ENCODE results near the gene PALD1.

Gene PALD1

DNA sequence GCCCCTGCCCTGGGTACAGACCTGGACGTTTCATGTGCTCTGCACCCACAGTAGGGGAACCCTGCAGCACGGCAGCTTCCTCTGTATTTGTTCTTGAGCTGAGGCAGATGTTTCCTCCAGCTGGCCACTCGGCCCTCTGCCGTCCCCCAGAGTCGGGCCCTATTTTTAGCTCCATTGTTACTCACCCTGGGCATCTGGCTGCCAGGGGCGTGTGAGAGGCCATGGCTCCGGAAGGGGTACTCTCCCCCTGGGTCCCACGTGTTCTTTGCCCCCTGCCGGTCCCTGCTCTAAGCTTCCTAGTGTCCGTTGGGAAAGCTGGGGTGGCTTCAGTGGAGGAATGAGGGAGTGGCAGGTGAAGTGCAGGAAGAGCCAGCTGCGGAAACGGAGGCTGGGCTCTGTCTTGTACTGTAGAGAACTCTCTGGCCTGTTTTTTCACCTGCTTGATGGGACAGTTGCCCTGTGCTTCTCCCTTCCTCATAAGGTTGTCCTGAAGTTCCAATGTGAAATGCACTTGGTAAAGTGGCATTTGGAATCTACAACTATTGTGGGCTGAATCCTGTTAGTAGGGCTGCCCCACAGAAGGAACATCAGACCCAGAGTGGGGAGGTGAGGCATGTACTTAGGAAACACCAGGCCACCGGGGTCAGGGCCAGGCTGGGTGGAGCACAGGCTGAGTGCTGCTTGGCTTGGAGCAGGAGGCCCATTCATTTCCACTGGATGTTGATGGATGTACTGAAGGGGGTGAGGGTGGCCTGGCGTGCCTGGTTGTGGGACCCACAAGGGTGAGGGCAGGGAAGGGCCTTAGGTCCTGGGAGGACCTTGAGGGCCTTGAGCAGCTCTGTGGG, 30.6 kb downstream of the PALD1 start:
- peak; percentile 74 for DNase-seq

DNA sequence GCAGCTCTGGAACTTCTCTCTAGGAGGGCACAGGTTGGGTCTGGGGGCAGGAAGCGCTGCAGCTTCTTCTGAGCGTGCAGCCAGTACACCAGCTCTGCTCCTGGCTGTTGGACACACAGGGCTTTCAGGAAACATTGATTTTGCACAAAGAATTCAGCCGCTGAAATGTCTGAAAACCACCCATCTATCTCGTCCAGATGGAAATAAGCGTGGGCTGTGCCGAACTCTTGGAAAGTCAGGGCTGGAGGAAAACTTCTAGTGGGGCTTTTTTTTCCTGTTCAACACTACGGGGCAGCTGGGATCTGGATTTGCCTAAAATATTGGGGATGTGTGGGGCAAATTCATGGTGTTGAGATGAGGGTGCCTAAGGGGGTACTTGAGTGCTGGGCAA, 31.2 kb downstream of the PALD1 start:
- no peak for DNase-seq

DNA sequence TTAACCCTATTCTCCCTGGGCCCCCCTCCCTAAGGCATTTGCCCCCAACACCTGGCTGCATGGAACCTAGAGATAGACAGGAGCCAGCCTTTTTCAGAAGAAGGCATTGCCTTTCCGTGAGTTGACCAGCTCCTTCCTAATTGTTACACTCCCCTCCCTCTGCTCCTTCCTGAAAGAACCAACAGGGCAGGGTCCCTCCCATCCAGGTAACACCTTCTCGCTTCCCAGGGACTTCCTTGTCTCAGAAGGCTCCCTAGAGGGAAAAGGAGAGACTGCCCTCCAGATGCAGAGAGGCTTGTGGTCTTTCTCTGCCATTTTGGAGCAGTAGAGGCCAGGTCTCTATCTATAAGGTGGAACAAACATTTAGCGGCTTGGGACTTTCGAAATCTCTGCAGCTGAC, 31.9 kb downstream of the PALD1 start:
- no peak for DNase-seq

DNA sequence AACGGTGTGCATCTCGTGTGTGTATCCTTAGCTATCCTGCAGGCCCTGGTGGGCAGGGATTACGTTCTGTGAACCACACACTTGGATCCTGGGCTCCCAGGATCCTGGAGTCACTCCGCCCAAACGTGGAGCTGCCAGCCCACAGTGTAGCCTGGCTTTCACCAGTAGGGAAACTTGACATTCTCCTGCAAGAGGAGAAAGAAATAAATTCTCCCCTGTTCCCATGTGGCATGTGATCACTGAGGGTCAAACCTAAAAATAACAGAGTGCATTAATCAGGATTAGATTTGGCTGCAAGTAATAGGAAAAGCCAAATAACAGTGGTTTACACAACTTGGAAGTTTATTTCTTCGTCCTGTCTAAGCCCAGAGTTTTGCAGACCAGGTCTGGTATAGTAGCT, 32.3 kb downstream of the PALD1 start:
- DNase-seq = no peak

GRCh38 chr10:70512149-70512639, 33.6 kb downstream of the PALD1 start:
- DNase-seq = peak; percentile 46

DNA sequence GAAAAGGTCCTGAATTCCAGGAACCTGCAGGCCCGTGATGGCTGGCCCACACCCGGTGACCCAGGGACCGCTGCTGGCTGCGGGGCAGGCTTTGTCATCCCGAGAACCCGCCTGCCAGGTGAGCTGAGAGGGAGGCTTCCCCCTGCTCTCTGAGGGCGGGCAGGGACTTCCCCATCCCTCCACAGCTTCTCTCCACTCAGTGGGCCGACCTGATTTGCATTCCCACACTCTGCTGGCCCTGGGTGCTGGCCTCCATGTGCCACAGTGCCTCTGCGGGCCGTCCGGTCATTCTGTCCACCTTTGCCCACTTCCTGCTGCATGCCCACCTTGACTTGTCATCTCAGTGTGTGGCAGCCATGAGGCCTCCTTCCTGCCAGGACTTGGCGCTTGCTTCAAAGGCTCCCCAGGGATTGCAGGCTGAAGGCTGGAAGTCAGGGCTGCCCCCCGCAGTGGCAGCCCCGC, 35.3 kb downstream of the PALD1 start:
- DNase-seq = no peak

GRCh38 chr10:70514591-70514990, 36.0 kb downstream of the PALD1 start:
- no peak for DNase-seq

GRCh38 chr10:70515035-70515667, 36.6 kb downstream of the PALD1 start:
- no peak for DNase-seq

DNA sequence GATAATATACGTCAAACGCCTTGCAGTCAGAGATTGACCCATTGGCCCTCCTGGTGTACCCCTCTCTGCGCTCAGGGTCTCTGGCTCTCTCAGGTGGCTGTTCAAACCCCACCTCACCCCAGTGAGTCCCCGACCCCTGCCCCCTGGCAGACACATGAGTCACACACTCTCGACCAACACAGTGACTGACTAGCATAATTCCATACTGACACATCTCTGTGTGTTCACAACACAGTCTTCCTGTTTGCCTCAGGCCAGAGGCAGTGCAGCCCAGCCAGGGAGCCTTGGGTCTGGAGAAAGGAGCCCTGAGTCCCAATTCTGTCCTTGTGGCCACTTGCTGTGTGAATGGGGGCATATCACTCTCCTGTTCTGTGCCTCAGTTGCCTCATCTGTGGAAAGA, 40.1 kb downstream of the PALD1 start:
- DNase-seq = no peak

GRCh38 chr10:70523057-70523456, 44.5 kb downstream of the PALD1 start:
- DNase-seq = no peak

DNA sequence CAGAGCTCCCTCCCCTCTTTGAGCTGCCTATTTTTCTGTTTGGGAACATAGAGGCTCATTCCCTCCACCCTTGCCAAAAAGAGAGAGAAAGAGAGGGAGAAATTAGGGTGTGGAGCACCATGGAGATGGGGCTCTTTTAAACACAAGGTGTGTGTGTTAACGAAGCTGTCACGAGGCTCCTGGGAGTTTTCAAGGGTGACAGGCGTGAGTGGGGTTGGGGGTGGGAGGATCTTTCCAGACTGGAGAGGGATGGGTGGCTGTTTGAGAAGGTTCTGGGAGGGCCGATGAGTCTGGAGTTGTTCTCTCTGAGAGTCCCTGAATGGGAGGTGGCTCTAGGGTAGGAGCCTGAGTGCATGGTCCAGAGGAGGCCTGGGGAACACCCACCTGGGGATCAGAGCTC, 45.0 kb downstream of the PALD1 start:
- no peak for DNase-seq

GRCh38 chr10:70528314-70528713, 49.7 kb downstream of the PALD1 start:
- DNase-seq = no peak

DNA sequence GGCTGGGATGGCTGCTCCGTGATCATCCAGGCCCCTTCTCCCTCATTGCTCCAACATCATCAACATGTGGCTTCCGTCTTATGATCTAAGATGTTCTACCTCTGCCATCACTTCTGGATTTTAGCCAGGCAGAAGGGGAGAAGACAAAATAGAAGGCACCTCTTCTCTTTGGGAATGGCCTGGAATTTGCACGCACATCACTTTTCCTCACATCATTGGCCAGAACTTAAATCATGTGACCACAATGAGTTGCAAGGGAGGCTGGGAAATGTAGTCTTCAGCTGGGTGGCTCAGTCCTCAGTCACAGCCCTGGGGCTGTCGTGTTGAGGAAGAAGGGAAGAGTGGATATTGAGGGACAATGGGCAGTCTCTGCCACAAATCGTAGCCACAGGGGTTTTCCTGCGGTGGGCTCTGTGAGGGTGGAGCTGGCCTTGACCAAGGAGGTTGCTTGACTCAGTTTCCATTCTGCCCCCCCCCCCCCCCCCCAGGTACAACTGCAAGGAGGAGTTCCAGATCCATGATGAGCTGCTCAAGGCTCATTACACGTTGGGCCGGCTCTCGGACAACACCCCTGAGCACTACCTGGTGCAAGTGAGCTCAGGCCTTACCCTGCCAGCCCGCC, 50.3 kb downstream of the PALD1 start:
- DNase-seq = peak; percentile 85

- no peak for DNase-seq
Observed at GRCh38 chr10:70529848-70530247, 51.3 kb downstream of the PALD1 start.

- no peak for DNase-seq
Observed at GRCh38 chr10:70530315-70530714, 51.7 kb downstream of the PALD1 start.

GRCh38 chr10:70532554-70533188, 54.1 kb downstream of the PALD1 start:
- DNase-seq = no peak

DNA sequence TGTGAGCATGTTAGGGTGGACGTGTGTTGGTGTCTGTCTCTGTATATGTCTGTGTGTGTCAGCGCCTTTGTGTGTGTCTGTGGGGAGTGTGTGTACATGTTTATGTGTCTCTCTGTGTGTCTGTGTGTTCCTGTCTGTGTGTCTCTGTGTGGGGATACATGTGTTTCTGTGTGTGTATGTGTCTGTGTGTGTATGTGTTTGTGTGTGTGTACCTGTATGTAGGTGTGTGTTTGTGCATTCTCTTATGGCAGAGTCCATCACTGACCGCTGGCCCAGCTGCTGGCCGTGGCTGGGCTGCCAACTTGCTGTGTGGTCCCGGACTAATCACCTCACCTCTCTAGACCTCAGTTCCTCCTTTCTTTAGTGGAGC, 54.6 kb downstream of the PALD1 start:
- no peak for DNase-seq

DNA sequence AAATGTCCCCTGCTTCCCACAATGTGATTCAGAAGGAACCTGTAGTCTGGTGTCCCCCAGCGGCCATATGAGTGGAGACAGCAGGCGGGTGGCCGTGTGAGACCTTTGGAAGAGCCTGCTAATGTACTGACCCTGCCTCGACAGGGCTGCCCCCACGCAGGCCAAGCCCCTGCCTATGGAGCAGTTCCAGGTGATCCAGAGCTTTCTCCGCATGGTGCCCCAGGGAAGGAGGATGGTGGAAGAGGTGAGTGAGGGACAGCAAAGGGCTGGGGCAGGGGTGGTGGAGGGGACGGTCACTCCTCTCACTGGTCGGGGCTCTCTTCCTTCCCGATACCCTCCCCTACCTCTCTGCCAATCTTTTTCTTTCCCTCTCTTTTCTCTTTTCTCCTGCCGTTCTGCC, 55.7 kb downstream of the PALD1 start:
- DNase-seq = no peak

GRCh38 chr10:70535001-70535400, 56.4 kb downstream of the PALD1 start:
- DNase-seq = no peak

DNA sequence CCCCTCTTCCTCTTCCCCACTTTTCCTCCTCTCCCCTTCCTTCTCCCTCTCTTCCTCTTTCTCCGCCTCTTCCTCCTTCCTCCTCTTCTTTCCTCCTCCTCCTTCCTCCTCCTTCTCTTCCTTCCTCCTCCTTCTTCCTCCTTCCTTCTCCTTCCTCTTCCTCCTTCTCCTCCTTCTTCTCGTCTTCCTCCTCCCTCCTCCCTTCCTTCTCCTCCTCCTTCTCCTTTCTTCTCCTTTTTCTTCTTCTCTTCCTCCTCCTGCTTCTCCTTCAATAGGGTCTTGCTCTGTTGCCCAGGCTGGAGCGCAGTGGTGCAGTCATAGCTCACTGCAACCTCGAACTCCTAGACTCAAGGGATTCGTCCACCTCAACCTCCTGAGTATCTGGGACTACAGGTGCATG, 56.9 kb downstream of the PALD1 start:
- DNase-seq = no peak

GRCh38 chr10:70536196-70536861, 57.8 kb downstream of the PALD1 start:
- DNase-seq = no peak

GRCh38 chr10:70537398-70538194, 59.0 kb downstream of the PALD1 start:
- no peak for DNase-seq

All from eye (tissue), 1 donor.